Karpas-422 (cell line): ENCODE measurements around the gene TMEM52. TPM values are rescaled to one million over a fixed set of nuclear protein-coding genes. Genes with fewer than 3 reads are reported as not detected.

ENCODE experiments used
- DNase-seq: peaks from one replicate; pipeline ENCODE4 v3.0.0-alpha.2; 2015
- H2AFZ ChIP-seq: fragments of 200-600 bp; sonication (generic); 2 replicates; pipeline ENCODE4 v1.6.1; 2014; ENCODE audit warnings: antibody characterized with exemption, low read length, mixed read lengths
- H3K27ac ChIP-seq: fragments of 200-600 bp; sonication (generic); 2 replicates; pipeline ENCODE4 v1.5.1; 2014; ENCODE audit warnings: mild to moderate bottlenecking, low read length, moderate library complexity
- H3K27me3 ChIP-seq: fragments of 200-600 bp; sonication (generic); 2 replicates; pipeline ENCODE4 v1.6.1; 2014; ENCODE audit warnings: low read length, mixed read lengths
- H3K36me3 ChIP-seq: fragments of 200-600 bp; sonication (generic); 2 replicates; pipeline ENCODE4 v1.6.1; 2014; ENCODE audit warnings: low read length, mixed read lengths; ENCODE audit not compliant: insufficient read depth
- H3K4me1 ChIP-seq: fragments of 200-600 bp; sonication (generic); 2 replicates; pipeline ENCODE4 v1.6.1; 2014; ENCODE audit warnings: mild to moderate bottlenecking, low read length, mixed read lengths
- H3K4me2 ChIP-seq: fragments of 200-600 bp; sonication (generic); 2 replicates; pipeline ENCODE4 v1.6.1; 2014; ENCODE audit warnings: low read length, low read depth, mild to moderate bottlenecking; ENCODE audit not compliant: poor library complexity, severe bottlenecking
- H3K4me3 ChIP-seq: fragments of 200-600 bp; sonication (generic); 2 replicates; pipeline ENCODE4 v1.5.1; 2014; ENCODE audit warnings: mild to moderate bottlenecking, antibody characterized with exemption, low read length, mixed read lengths
- H3K79me2 ChIP-seq: fragments of 200-600 bp; sonication (generic); 2 replicates; pipeline ENCODE4 v1.6.1; 2014; ENCODE audit warnings: mild to moderate bottlenecking, low read length, mixed read lengths
- H3K9ac ChIP-seq: fragments of 200-600 bp; sonication (generic); 2 replicates; pipeline ENCODE4 v1.6.0; 2014; ENCODE audit warnings: low read length
- H3K9me2 ChIP-seq: fragments of 200-600 bp; sonication (generic), shearing (Covaris generic); replicated peaks from 2 replicates; pipeline ENCODE4 v1.6.0; 2014; ENCODE audit warnings: mild to moderate bottlenecking, low read length, moderate library complexity; ENCODE audit not compliant: insufficient read depth
- H3K9me3 ChIP-seq: fragments of 300-700, 200-600 bp; sonication (generic); 2 replicates; pipeline ENCODE4 v1.6.1; 2014; ENCODE audit warnings: low read length, mixed read lengths
- H4K20me1 ChIP-seq: fragments of 200-600 bp; sonication (generic); 2 replicates; pipeline ENCODE4 v1.6.1; 2014; ENCODE audit warnings: mild to moderate bottlenecking, antibody characterized with exemption, low read length, low read depth; ENCODE audit not compliant: insufficient read depth
- total RNA-seq: library from RNA; depleted of rRNA; stranded (reverse); fragments of >200 nt; shearing (Covaris generic); gene quantifications from 2 replicates; pipeline ENCODE4 v1.2.3, GENCODE V29; 2014; ENCODE audit warnings: low replicate concordance

TMEM52 gene
- total RNA-seq, 1 experiment from 2014 or later: not detected

GRCh38 chr1:1899266-1899966 lies 19.7 kb downstream of the TMEM52 start:
- Histone ChIP-seq H3K4me2 (no peak overlapping the region), H3K79me2 (no peaks in the 10 kb centered on the region)

GRCh38 chr1:1898246-1898933 lies 20.7 kb downstream of the TMEM52 start:
- Histone ChIP-seq H3K9me3 (peaks cover 4% of the 10 kb centered on the region; the same call in 1 of the 2 replicates), H3K9ac (no peak overlapping the region), H3K4me1 (peaks cover 28% of the 10 kb centered on the region), H3K27ac (no peak overlapping the region), H3K4me2 (no peak overlapping the region), H3K9me2 (no peaks in the 10 kb centered on the region), H3K36me3 (no peaks in the 10 kb centered on the region), H2AFZ (no peak overlapping the region), H3K4me3 (no peak overlapping the region), H4K20me1 (no peaks in the 10 kb centered on the region), H3K79me2 (no peaks in the 10 kb centered on the region), H3K27me3 (no peaks in the 10 kb centered on the region)
- no peak for DNase-seq

More at GRCh38 chr1:1899266-1899966, 19.7 kb downstream of the TMEM52 start:
- H3K9me2 ChIP-seq: no peaks in the 10 kb centered on the region
- no peaks in the 10 kb centered on the region for H3K36me3 ChIP-seq
- H4K20me1 ChIP-seq: no peaks in the 10 kb centered on the region
- H3K4me3 ChIP-seq: no peak overlapping the region
- no peak overlapping the region for H3K9ac ChIP-seq
- no peak overlapping the region for H2AFZ ChIP-seq
- no peak overlapping the region for H3K27ac ChIP-seq
- no peaks in the 10 kb centered on the region for H3K27me3 ChIP-seq
- peaks cover 4% of the 10 kb centered on the region; the same call in 1 of the 2 replicates for H3K9me3 ChIP-seq
- peaks cover 22% of the 10 kb centered on the region for H3K4me1 ChIP-seq
- peak; percentile 76 for DNase-seq

GRCh38 chr1:1895456-1896336 lies 23.4 kb downstream of the TMEM52 start:
- H2AFZ ChIP-seq: no peak overlapping the region
- no peaks in the 10 kb centered on the region for H4K20me1 ChIP-seq
- H3K4me1 ChIP-seq: peaks cover 37% of the 10 kb centered on the region
- H3K27ac ChIP-seq: no peak overlapping the region
- no peaks in the 10 kb centered on the region for H3K79me2 ChIP-seq
- H3K4me2 ChIP-seq: no peak overlapping the region
- H3K27me3 ChIP-seq: no peaks in the 10 kb centered on the region
- no peaks in the 10 kb centered on the region for H3K9me2 ChIP-seq
- H3K9me3 ChIP-seq: no peaks in the 10 kb centered on the region
- H3K4me3 ChIP-seq: no peak overlapping the region
- no peaks in the 10 kb centered on the region for H3K36me3 ChIP-seq
- DNase-seq: peak; percentile 68
- peak overlapping the region; percentile 39 for H3K9ac ChIP-seq

- no peaks in the 10 kb centered on the region for H3K9me2 ChIP-seq
- peaks cover 37% of the 10 kb centered on the region for H3K4me1 ChIP-seq
- H3K36me3 ChIP-seq: no peaks in the 10 kb centered on the region
- H2AFZ ChIP-seq: no peak overlapping the region
- peak overlapping the region; percentile 39; the same call in 1 of the 2 replicates for H3K9ac ChIP-seq
- H4K20me1 ChIP-seq: no peaks in the 10 kb centered on the region
- no peak overlapping the region for H3K4me2 ChIP-seq
- H3K4me3 ChIP-seq: no peak overlapping the region
- no peaks in the 10 kb centered on the region for H3K27me3 ChIP-seq
- H3K27ac ChIP-seq: no peak overlapping the region
- no peak for DNase-seq
- H3K9me3 ChIP-seq: no peaks in the 10 kb centered on the region
- peaks cover 2% of the 10 kb centered on the region for H3K79me2 ChIP-seq
Measured at GRCh38 chr1:1895060-1895418, 24.0 kb downstream of the TMEM52 start.

GRCh38 chr1:1894354-1895059 lies 24.6 kb downstream of the TMEM52 start:
- peaks cover 7% of the 10 kb centered on the region for H3K79me2 ChIP-seq
- no peak overlapping the region for H3K27ac ChIP-seq
- H3K9me3 ChIP-seq: no peaks in the 10 kb centered on the region
- H3K9me2 ChIP-seq: no peaks in the 10 kb centered on the region
- no peaks in the 10 kb centered on the region for H3K36me3 ChIP-seq
- H3K9ac ChIP-seq: peak overlapping the region; percentile 44
- no peak overlapping the region for H3K4me3 ChIP-seq
- H3K4me2 ChIP-seq: no peak overlapping the region
- H3K4me1 ChIP-seq: peaks cover 37% of the 10 kb centered on the region
- H3K27me3 ChIP-seq: no peaks in the 10 kb centered on the region
- H4K20me1 ChIP-seq: peaks cover 4% of the 10 kb centered on the region
- DNase-seq: peak; percentile 53
- no peak overlapping the region for H2AFZ ChIP-seq

- 0 out of 2 replicates have a peak, but pooled peaks cover under 1% of the 10 kb centered on the region for H3K36me3 ChIP-seq
- no peak overlapping the region for H2AFZ ChIP-seq
- no peak overlapping the region for H3K27ac ChIP-seq
- H3K9me3 ChIP-seq: no peaks in the 10 kb centered on the region
- peak overlapping the region; percentile 44; the same call in 1 of the 2 replicates for H3K9ac ChIP-seq
- no peak for DNase-seq
- H3K79me2 ChIP-seq: peaks cover 13% of the 10 kb centered on the region
- H4K20me1 ChIP-seq: peaks cover 10% of the 10 kb centered on the region
- H3K27me3 ChIP-seq: no peaks in the 10 kb centered on the region
- peaks cover 40% of the 10 kb centered on the region for H3K4me1 ChIP-seq
- H3K9me2 ChIP-seq: no peaks in the 10 kb centered on the region
- no peak overlapping the region for H3K4me3 ChIP-seq
- no peak overlapping the region for H3K4me2 ChIP-seq
Measured at GRCh38 chr1:1893997-1894353, 25.1 kb downstream of the TMEM52 start.

GRCh38 chr1:1893291-1893985 lies 25.6 kb downstream of the TMEM52 start:
- Histone ChIP-seq H3K4me2 (no peak overlapping the region), H3K4me1 (peaks cover 45% of the 10 kb centered on the region), H3K27me3 (no peaks in the 10 kb centered on the region), H3K27ac (no peak overlapping the region), H3K9me2 (no peaks in the 10 kb centered on the region), H3K79me2 (peaks cover 18% of the 10 kb centered on the region), H3K36me3 (peaks cover 5% of the 10 kb centered on the region; the same call in 1 of the 2 replicates), H3K9ac (no peak overlapping the region), H2AFZ (no peak overlapping the region), H3K9me3 (no peaks in the 10 kb centered on the region), H4K20me1 (peaks cover 15% of the 10 kb centered on the region), H3K4me3 (no peak overlapping the region)
- DNase-seq: no peak
